ENCODE data around the gene RRN3. TPM values are rescaled to one million over a fixed set of nuclear protein-coding genes. Genes with fewer than 3 reads are reported as not detected.

RRN3 gene
- total RNA-seq, 1 experiment from 2014 or later, result 40.9 TPM

GRCh38 chr16:15059324-15059723 lies 34.7 kb downstream of the RRN3 start:
- no peak overlapping the region for H3K27ac ChIP-seq (ENCODE audit: insufficient read length, low read depth, low read length)
- no peak overlapping the region for H4K8ac ChIP-seq (replicated peaks; ENCODE audit: insufficient read length, low read depth, low read length)
- H3K9ac ChIP-seq (ENCODE audit: extremely low read depth, insufficient read length, low read length), result no peak overlapping the region
- no peaks in the 10 kb centered on the region for H3K27me3 ChIP-seq (ENCODE audit: insufficient read depth, low read length)
- no peak overlapping the region for H3K4me3 Mint-ChIP-seq
- no peak overlapping the region for H2BK15ac ChIP-seq (ENCODE audit: low read depth, low read length)
- no peak overlapping the region for H2BK12ac ChIP-seq (ENCODE audit: insufficient read length, low read depth, low read length)
- H3K4me1 Mint-ChIP-seq, result peaks cover 8% of the 10 kb centered on the region in 2 experiments
- H3K4me1 ChIP-seq (ENCODE audit: insufficient read depth, low read length), result no peaks in the 10 kb centered on the region
- H3K79me2 ChIP-seq (ENCODE audit: insufficient read depth, low read length), result no peaks in the 10 kb centered on the region
- no peak overlapping the region for H3K18ac ChIP-seq (ENCODE audit: insufficient read length, low read depth, low read length)
- H2AFZ ChIP-seq (ENCODE audit: low read length), result no peak overlapping the region
- H3K23ac ChIP-seq (ENCODE audit: insufficient read length, low read depth, low read length), result no peak overlapping the region
- no peak overlapping the region for H3K56ac ChIP-seq (ENCODE audit: insufficient read length, low read depth, low read length)
- H2BK20ac ChIP-seq (ENCODE audit: low read depth, low read length, poor library complexity, severe bottlenecking), result no peak overlapping the region
- no peak overlapping the region for H2BK120ac ChIP-seq (ENCODE audit: low read depth, low read length, poor library complexity, severe bottlenecking)
- H3K36me3 Mint-ChIP-seq (ENCODE audit: insufficient read depth in 1 of 3, low read depth in 3 of 3), result peaks cover 22 to 61% (median 55%) of the 10 kb centered on the region in 3 experiments; a peak in 6 of 7 replicates
- no peak overlapping the region for H2AK5ac ChIP-seq (ENCODE audit: insufficient read length, low read length)
- no peak overlapping the region for H3K4me2 ChIP-seq (ENCODE audit: insufficient read depth, insufficient read length, low read length)
- DNase-seq, result no peak
- TF ChIP-seq CTCF (conservative IDR thresholded peaks at IDR 0.05), result no peak
- H3K9me3 ChIP-seq (ENCODE audit: control insufficient read depth, low read depth, low read length), result no peaks in the 10 kb centered on the region
- H3T11ph ChIP-seq (ENCODE audit: low read length), result no peak overlapping the region
- H3K23me2 ChIP-seq (ENCODE audit: insufficient read length, low read depth, low read length, poor library complexity, severe bottlenecking), result peaks cover 3% of the 10 kb centered on the region
- H3K9me3 Mint-ChIP-seq, result no peaks in the 10 kb centered on the region
- H4K91ac ChIP-seq (ENCODE audit: insufficient read length, low read depth, low read length), result no peak overlapping the region
- no peaks in the 10 kb centered on the region for H3K79me1 ChIP-seq (ENCODE audit: insufficient read depth, low read depth, low read length, poor library complexity, severe bottlenecking)
- no peaks in the 10 kb centered on the region for H3K27me3 Mint-ChIP-seq (ENCODE audit: low read depth)
- no peak overlapping the region for H3K14ac ChIP-seq (ENCODE audit: insufficient read depth, low read length)
- 0 out of 7 replicates have a peak overlapping the region, but pooled peaks of 1 of the 3 experiments have one; percentile 44 for H3K27ac Mint-ChIP-seq
- H2BK5ac ChIP-seq (ENCODE audit: insufficient read length, low read length), result no peak overlapping the region
- no CpG with 5 or more reads among the region's 3 CpGs for WGBS (ENCODE audit: extremely low coverage, insufficient read length, low lambda C conversion rate)
- H3K4ac ChIP-seq (ENCODE audit: low read depth, low read length), result no peak overlapping the region
- H4K20me1 ChIP-seq (ENCODE audit: control insufficient read depth, insufficient read depth, insufficient read length), result no peaks in the 10 kb centered on the region
- no peak overlapping the region for H4K5ac ChIP-seq (ENCODE audit: insufficient read length, low read depth, low read length)

All from H9 (cell line).